HTERT RPE-1 (cell line): ENCODE data around the gene TDRD1.

Source experiments
- in situ Hi-C: fragments of 300-500 bp; cut with MboI; formaldehyde crosslinking; loops from 4 replicates; pipeline ENCODE4 v1.14.3; 2020; ENCODE audit warnings: low sequenced_read_pairs

The TDRD1 gene

GRCh38 chr10:114228156-114228555, 49.0 kb downstream of the TDRD1 start:
- in situ Hi-C loops, result no loop called here

- in situ Hi-C loops, result no loop called here
Measured at GRCh38 chr10:114232561-114233176, 53.5 kb downstream of the TDRD1 start.

GRCh38 chr10:114233482-114233881, 54.3 kb downstream of the TDRD1 start:
- in situ Hi-C loops, result no loop called here

GRCh38 chr10:114234132-114234531, 55.0 kb downstream of the TDRD1 start:
- in situ Hi-C loops, result no loop called here

- in situ Hi-C loops, result no loop called here
Measured at GRCh38 chr10:114239117-114239993, 60.2 kb downstream of the TDRD1 start, which contains the start of gene VWA2. TSS of gene VWA2 (plus strand) at chr10:114239254. CDS start at chr10:114248714, 9,460 bp downstream.

- in situ Hi-C loops, result no loop called here
Measured at GRCh38 chr10:114239994-114240345, 60.8 kb downstream of the TDRD1 start.

GRCh38 chr10:114242235-114242634, 63.1 kb downstream of the TDRD1 start:
- in situ Hi-C loops, result no loop called here

- in situ Hi-C loops, result no loop called here
Measured at GRCh38 chr10:114243661-114244060, 64.5 kb downstream of the TDRD1 start.

GRCh38 chr10:114244126-114244525, 65.0 kb downstream of the TDRD1 start:
- in situ Hi-C loops, result no loop called here

GRCh38 chr10:114245121-114245791, 66.1 kb downstream of the TDRD1 start:
- in situ Hi-C loops, result no loop called here

GRCh38 chr10:114246679-114247305, 67.6 kb downstream of the TDRD1 start:
- in situ Hi-C loops, result no loop called here

- in situ Hi-C loops, result no loop called here
Measured at GRCh38 chr10:114250236-114250635, 71.1 kb downstream of the TDRD1 start.

GRCh38 chr10:114250716-114251115, 71.6 kb downstream of the TDRD1 start:
- in situ Hi-C loops, result no loop called here

GRCh38 chr10:114252092-114252491, 72.9 kb downstream of the TDRD1 start:
- in situ Hi-C loops, result no loop called here

GRCh38 chr10:114252883-114253282, 73.7 kb downstream of the TDRD1 start:
- in situ Hi-C loops, result no loop called here

GRCh38 chr10:114255227-114255626, 76.1 kb downstream of the TDRD1 start:
- in situ Hi-C loops, result no loop called here

GRCh38 chr10:114256008-114256765, 77.0 kb downstream of the TDRD1 start:
- in situ Hi-C loops, result no loop called here

- in situ Hi-C loops, result no loop called here
Measured at GRCh38 chr10:114256822-114257221, 77.7 kb downstream of the TDRD1 start.

- in situ Hi-C loops, result no loop called here
Measured at GRCh38 chr10:114257498-114257897, 78.3 kb downstream of the TDRD1 start.

- in situ Hi-C loops, result no loop called here
Measured at GRCh38 chr10:114258274-114258840, 79.2 kb downstream of the TDRD1 start.
